NT2/D1 (cell line): ENCODE results near the gene MYO1G.

ENCODE experiments used
- SUZ12 ChIP-seq: IDR thresholded peaks from 2 replicates; pipeline ENCODE4 v1.6.1; 2011; ENCODE audit not compliant: insufficient read length, insufficient read depth; ENCODE audit errors: extremely low read depth
- YY1 ChIP-seq: IDR thresholded peaks from 2 replicates; pipeline ENCODE4 v1.6.1; 2011; ENCODE audit not compliant: insufficient read length, insufficient read depth

DNA sequence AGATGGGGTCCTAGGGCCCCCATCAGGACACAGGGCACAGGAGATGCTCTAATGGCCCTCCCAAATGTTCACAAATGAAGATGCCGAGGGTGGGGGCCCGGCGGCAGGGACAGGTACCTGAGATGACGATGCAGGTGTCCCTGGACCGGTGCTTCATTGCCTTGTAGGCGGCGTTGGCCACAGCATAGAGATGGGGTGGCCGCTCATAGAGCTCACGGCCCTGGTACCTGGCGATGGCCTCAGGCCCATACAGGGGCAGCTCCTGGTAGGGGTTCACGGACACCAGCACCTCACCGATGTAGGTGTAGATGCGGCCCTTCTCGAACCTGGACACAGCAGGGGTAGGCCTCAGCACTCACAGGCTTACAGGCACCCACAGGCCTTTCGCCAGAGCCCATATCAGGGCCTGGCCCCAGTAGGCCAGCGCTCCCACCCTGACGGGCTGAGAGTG, 2.0 kb downstream of the MYO1G start:
- no peak for TF ChIP-seq YY1
- no peak for TF ChIP-seq SUZ12
